Thoracic aorta (tissue), 2 donors: ENCODE measurements around the gene TRO. TPM values are rescaled to one million over a fixed set of nuclear protein-coding genes. Genes with fewer than 3 reads are reported as not detected.

ENCODE experiments used
- ATAC-seq: fragments of 150-250 bp; one replicate; pipeline ENCODE4 v1.8.0; 2017; ENCODE audit warnings: low read depth; ENCODE audit not compliant: insufficient number of reproducible peaks, low FRiP score
- DNase-seq: peaks from one replicate; pipeline ENCODE4 v3.0.0-alpha.2; 2020; ENCODE audit warnings: low spot score
- H3K27ac ChIP-seq, 2 donors: fragments of 200-600 bp; sonication (generic); 1 replicate in 1 of 2; 2 replicates in 1 of 2; pipeline ENCODE4 v1.5.1; 2016; ENCODE audit warnings: mild to moderate bottlenecking in 2 of 2, moderate library complexity in 2 of 2
- H3K27me3 ChIP-seq: fragments of 200-600 bp; sonication (generic); replicated peaks from 2 replicates; pipeline ENCODE4 v1.6.0; 2016; ENCODE audit warnings: mild to moderate bottlenecking; ENCODE audit not compliant: insufficient read depth
- H3K36me3 ChIP-seq: fragments of 200-600 bp; sonication (generic); one replicate; pipeline ENCODE4 v1.5.1; 2016
- H3K4me1 ChIP-seq, 2 donors: fragments of 200-600 bp; sonication (generic); 1 replicate in 1 of 2; 2 replicates in 1 of 2; pipeline versions ENCODE4 v1.5.1 to v1.6.0; 2016; ENCODE audit warnings: low read depth in 2 of 2, mild to moderate bottlenecking in 1 of 2; ENCODE audit not compliant: control insufficient read depth in 1 of 2
- H3K4me3 ChIP-seq: fragments of 200-600 bp; sonication (generic); 2 replicates; pipeline ENCODE4 v1.5.1; 2016; ENCODE audit warnings: mild to moderate bottlenecking
- H3K9me3 ChIP-seq: fragments of 200-600 bp; sonication (generic); 2 replicates; pipeline ENCODE4 v1.5.1; 2016
- total RNA-seq, 2 donors: library from RNA; depleted of rRNA; stranded (reverse); fragments of >200 nt; gene quantifications; one replicate each; pipeline versions ENCODE4 v1.1.0 to v1.2.3, GENCODE V29; 2016
- TF ChIP-seq, protein P1 (sequence below): fragments of 200-600 bp; sonication (generic); IDR thresholded peaks from one replicate; pipeline ENCODE4 v1.5.1; 2019; ENCODE audit warnings: antibody characterized with exemption

The TRO gene
- total RNA-seq, 2 donors from 2014 or later = 21.1 to 131 TPM

GRCh38 chrX:54961750-54962149 is 41.1 kb downstream of the TRO start:
- DNase-seq (no peak), ATAC-seq (no peak)
- Histone ChIP-seq H3K36me3 (no peaks in the 10 kb centered on the region), H3K4me3 (no peak overlapping the region), H3K9me3 (no peaks in the 10 kb centered on the region), H3K27ac (no peak overlapping the region), H3K27me3 (no peaks in the 10 kb centered on the region), H3K4me1 (no peaks in the 10 kb centered on the region)
- TF ChIP-seq, protein P1, sequence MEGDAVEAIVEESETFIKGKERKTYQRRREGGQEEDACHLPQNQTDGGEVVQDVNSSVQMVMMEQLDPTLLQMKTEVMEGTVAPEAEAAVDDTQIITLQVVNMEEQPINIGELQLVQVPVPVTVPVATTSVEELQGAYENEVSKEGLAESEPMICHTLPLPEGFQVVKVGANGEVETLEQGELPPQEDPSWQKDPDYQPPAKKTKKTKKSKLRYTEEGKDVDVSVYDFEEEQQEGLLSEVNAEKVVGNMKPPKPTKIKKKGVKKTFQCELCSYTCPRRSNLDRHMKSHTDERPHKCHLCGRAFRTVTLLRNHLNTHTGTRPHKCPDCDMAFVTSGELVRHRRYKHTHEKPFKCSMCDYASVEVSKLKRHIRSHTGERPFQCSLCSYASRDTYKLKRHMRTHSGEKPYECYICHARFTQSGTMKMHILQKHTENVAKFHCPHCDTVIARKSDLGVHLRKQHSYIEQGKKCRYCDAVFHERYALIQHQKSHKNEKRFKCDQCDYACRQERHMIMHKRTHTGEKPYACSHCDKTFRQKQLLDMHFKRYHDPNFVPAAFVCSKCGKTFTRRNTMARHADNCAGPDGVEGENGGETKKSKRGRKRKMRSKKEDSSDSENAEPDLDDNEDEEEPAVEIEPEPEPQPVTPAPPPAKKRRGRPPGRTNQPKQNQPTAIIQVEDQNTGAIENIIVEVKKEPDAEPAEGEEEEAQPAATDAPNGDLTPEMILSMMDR = no peak

- no peak for DNase-seq
- TF ChIP-seq, protein P1 = no peak
- Histone ChIP-seq H3K36me3 (no peaks in the 10 kb centered on the region), H3K27me3 (no peaks in the 10 kb centered on the region), H3K27ac (no peak overlapping the region), H3K4me1 (no peaks in the 10 kb centered on the region), H3K4me3 (no peak overlapping the region), H3K9me3 (no peaks in the 10 kb centered on the region)
- ATAC-seq = no peak
Observed at GRCh38 chrX:54964766-54965497, 44.3 kb downstream of the TRO start.

GRCh38 chrX:54977387-54977786 is 56.8 kb downstream of the TRO start:
- H3K9me3 ChIP-seq = no peaks in the 10 kb centered on the region
- no peak overlapping the region for H3K4me3 ChIP-seq
- no peak overlapping the region for H3K27ac ChIP-seq
- TF ChIP-seq, protein P1 = no peak
- no peaks in the 10 kb centered on the region for H3K27me3 ChIP-seq
- H3K4me1 ChIP-seq = no peaks in the 10 kb centered on the region
- DNase-seq (no peak), ATAC-seq (no peak)
- no peaks in the 10 kb centered on the region for H3K36me3 ChIP-seq

DNA sequence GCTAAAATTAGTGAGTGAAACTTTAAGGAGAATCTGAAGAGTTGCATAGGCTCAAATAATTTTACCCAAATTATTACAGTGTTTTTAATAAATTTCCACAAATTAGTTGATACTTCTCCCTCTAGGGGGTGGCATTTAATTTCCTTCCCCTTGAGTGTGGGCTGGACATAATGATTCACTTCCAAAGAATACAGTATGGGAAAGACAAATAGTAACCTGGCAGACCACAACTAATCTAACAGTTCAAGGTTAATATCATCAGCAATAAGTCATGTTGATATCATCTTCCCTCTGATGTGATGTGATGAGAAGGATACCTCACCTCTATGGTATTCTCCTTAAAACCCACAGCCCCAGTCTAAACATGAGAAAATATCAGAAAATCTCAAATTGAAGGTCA is 57.8 kb downstream of the TRO start:
- H3K36me3 ChIP-seq = no peaks in the 10 kb centered on the region
- no peaks in the 10 kb centered on the region for H3K9me3 ChIP-seq
- no peaks in the 10 kb centered on the region for H3K27me3 ChIP-seq
- H3K27ac ChIP-seq = no peak overlapping the region
- ATAC-seq (no peak), DNase-seq (no peak)
- H3K4me3 ChIP-seq = no peak overlapping the region
- TF ChIP-seq, protein P1 = no peak
- H3K4me1 ChIP-seq = no peaks in the 10 kb centered on the region

GRCh38 chrX:54979432-54979831 is 58.8 kb downstream of the TRO start:
- Histone ChIP-seq H3K9me3 (no peaks in the 10 kb centered on the region), H3K4me3 (no peak overlapping the region), H3K4me1 (no peaks in the 10 kb centered on the region), H3K36me3 (no peaks in the 10 kb centered on the region), H3K27me3 (no peaks in the 10 kb centered on the region), H3K27ac (no peak overlapping the region)
- no peak for DNase-seq
- no peak for ATAC-seq
- TF ChIP-seq, protein P1 = no peak
